B cell (primary cell): ENCODE measurements around the gene TNFSF12. TPM values are rescaled to one million over a fixed set of nuclear protein-coding genes. Genes with fewer than 3 reads are reported as not detected.

Experiments
- ATAC-seq: fragments of 200-7000 bp; cut with Tn5 transposase; one replicate; pipeline ENCODE4 v1.10.0; 2021; ENCODE audit warnings: low read depth, mild to moderate bottlenecking, moderate number of reproducible peaks, moderate library complexity
- CTCF ChIA-PET: fragments of 350-600 bp; sonication (Branson Sonifier 250); formaldehyde crosslinking; loops from one replicate; lab custom pipeline; 2021; ENCODE audit warnings: antibody characterized with exemption, inconsistent platforms; lab: Charles Lee
- POLR2A ChIA-PET: fragments of 350-600 bp; sonication (Branson Sonifier 250); formaldehyde crosslinking; loops from one replicate; lab custom pipeline; 2021; ENCODE audit warnings: antibody characterized with exemption; lab: Charles Lee
- DNase-seq: peaks from one replicate; pipeline ENCODE4 v3.0.0; 2013
- H2AFZ ChIP-seq: 2 replicates; pipeline ENCODE4 v1.6.1; 2012; ENCODE audit warnings: mild to moderate bottlenecking, low read depth, low read length; ENCODE audit not compliant: insufficient read depth, poor library complexity, severe bottlenecking
- H3K27ac ChIP-seq, 2 donors: 1 replicate in 1 of 2; 2 replicates in 1 of 2; pipeline ENCODE4 v1.5.1; 2012 to 2013; ENCODE audit warnings: low read length in 2 of 2, mild to moderate bottlenecking in 2 of 2, moderate library complexity in 1 of 2
- H3K27me3 ChIP-seq, 4 experiments: fragments of 200-600 bp in 1 of 4; sonication (generic) in 1 of 4; replicated peaks in 1 of 4; 1 replicate in 2 of 4; 2 replicates in 2 of 4; pipeline versions ENCODE4 v1.6.1 to v1.7.0; 2013 to 2016; ENCODE audit warnings: low read length in 3 of 4, mild to moderate bottlenecking in 2 of 4, mixed read lengths in 1 of 4, moderate library complexity in 1 of 4; ENCODE audit not compliant: insufficient read depth in 4 of 4, control insufficient read depth in 3 of 4; ENCODE audit errors: control extremely low read depth in 1 of 4
- H3K36me3 ChIP-seq, 2 experiments: replicated peaks in 1 of 2; 1 replicate in 1 of 2; 2 replicates in 1 of 2; pipeline versions ENCODE4 v1.6.1 to v1.7.1; 2013; ENCODE audit warnings: low read length in 1 of 2; ENCODE audit not compliant: insufficient read depth in 2 of 2, control insufficient read depth in 1 of 2; ENCODE audit errors: control extremely low read depth in 1 of 2, extremely low read depth in 1 of 2
- H3K4me1 ChIP-seq, 2 donors: fragments of 200-600 bp in 1 of 2; sonication (generic) in 1 of 2; 1 replicate in 1 of 2; 2 replicates in 1 of 2; pipeline versions ENCODE4 v1.5.1 to v1.6.1; 2013 to 2017; ENCODE audit warnings: low read length in 2 of 2; ENCODE audit not compliant: control insufficient read depth in 2 of 2, insufficient read depth in 2 of 2
- H3K4me2 ChIP-seq: replicated peaks from 2 replicates; pipeline ENCODE3; 2012; ENCODE audit warnings: mild to moderate bottlenecking, low read depth, low read length; ENCODE audit not compliant: poor library complexity, severe bottlenecking
- H3K4me3 ChIP-seq, 5 experiments: fragments of 200-600 bp in 1 of 5; sonication (generic) in 1 of 5; 1 replicate in 3 of 5; 2 replicates in 2 of 5; pipeline versions ENCODE4 v1.5.1 to v1.7.0; 2011 to 2016; ENCODE audit warnings: low read length in 4 of 5, mild to moderate bottlenecking in 4 of 5, low read depth in 2 of 5, control low read depth in 1 of 5, moderate library complexity in 1 of 5; ENCODE audit not compliant: insufficient read depth in 1 of 5; ENCODE audit errors: control extremely low read depth in 1 of 5, extremely low read depth in 1 of 5
- H3K79me2 ChIP-seq: fragments of 200-600 bp; sonication (generic); one replicate; pipeline ENCODE4 v1.6.0; 2016; ENCODE audit warnings: low read length; ENCODE audit not compliant: control insufficient read depth, insufficient read depth
- H3K9ac ChIP-seq: fragments of 200-600 bp; sonication (generic); 2 replicates; pipeline ENCODE4 v1.6.1; 2017; ENCODE audit warnings: mild to moderate bottlenecking, low read length, moderate library complexity
- H3K9me3 ChIP-seq, 3 donors: one replicate each; pipeline versions ENCODE4 v1.6.1 to v1.7.1; 2013; ENCODE audit warnings: low read length in 2 of 3; ENCODE audit not compliant: control insufficient read depth in 2 of 3, insufficient read depth in 1 of 3; ENCODE audit errors: control extremely low read depth in 1 of 3
- H4K20me1 ChIP-seq: 2 replicates; pipeline ENCODE4 v1.6.0; 2012; ENCODE audit warnings: mild to moderate bottlenecking, low read length; ENCODE audit not compliant: insufficient read depth, control insufficient read depth, poor library complexity, severe bottlenecking
- H3K27ac Mint-ChIP-seq: one replicate; pipeline ENCODE4 v1.8.0; 2021; ENCODE audit warnings: mixed read lengths
- H3K27me3 Mint-ChIP-seq: one replicate; pipeline ENCODE4 v1.8.0; 2021; ENCODE audit warnings: mixed read lengths
- H3K4me1 Mint-ChIP-seq: one replicate; pipeline ENCODE4 v1.8.0; 2021; ENCODE audit warnings: mixed read lengths
- H3K4me3 Mint-ChIP-seq: one replicate; pipeline ENCODE4 v1.8.0; 2021; ENCODE audit warnings: mixed read lengths
- H3K9me3 Mint-ChIP-seq: one replicate; pipeline ENCODE4 v1.8.0; 2022; ENCODE audit warnings: mixed read lengths; ENCODE audit not compliant: insufficient read depth
- EZH2 ChIP-seq: IDR thresholded peaks from 2 replicates; pipeline ENCODE4 v1.6.1; 2012; ENCODE audit warnings: borderline replicate concordance, low read depth, mild to moderate bottlenecking, moderate library complexity, low read length; ENCODE audit not compliant: insufficient read depth, poor library complexity, severe bottlenecking
- WGBS: methylation state at CpG from one replicate; pipeline ENCODE4 v1.1.5; 2013; ENCODE audit warnings: missing lambda C conversion rate; ENCODE audit not compliant: insufficient coverage; 5-methylcytosine and 5-hydroxymethylcytosine counted together
- intact Hi-C: fragments of 100-400 bp; cut with micrococcal nuclease; formaldehyde crosslinking; loops from one replicate; pipeline ENCODE4 v1.10.0; 2022
- polyA plus RNA-seq: library from polyadenylated mRNA; depleted of rRNA; stranded (reverse); fragments of >200 nt; gene quantifications from 2 replicates; pipeline ENCODE4 v1.2.3, GENCODE V29; 2012
- total RNA-seq, 2 donors: library from RNA; stranded (reverse); fragments of 120-200 nt in 1 of 2; gene quantifications; 1 replicate in 1 of 2; 2 replicates in 1 of 2; pipeline versions ENCODE4 v1.2.3 to v1.2.4, GENCODE V29; 2013 to 2022
- TF ChIP-seq, protein P1 (sequence below): fragments of 200-600 bp; IDR thresholded peaks from one replicate; pipeline ENCODE4 v1.8.0; 2022; ENCODE audit warnings: antibody characterized with exemption, mild to moderate bottlenecking

TNFSF12 gene
- total and polyA plus RNA-seq, 2 donors (not counting 1 experiment from before 2014, with no cell fraction given) = 40.6 to 53.4 TPM

DNA sequence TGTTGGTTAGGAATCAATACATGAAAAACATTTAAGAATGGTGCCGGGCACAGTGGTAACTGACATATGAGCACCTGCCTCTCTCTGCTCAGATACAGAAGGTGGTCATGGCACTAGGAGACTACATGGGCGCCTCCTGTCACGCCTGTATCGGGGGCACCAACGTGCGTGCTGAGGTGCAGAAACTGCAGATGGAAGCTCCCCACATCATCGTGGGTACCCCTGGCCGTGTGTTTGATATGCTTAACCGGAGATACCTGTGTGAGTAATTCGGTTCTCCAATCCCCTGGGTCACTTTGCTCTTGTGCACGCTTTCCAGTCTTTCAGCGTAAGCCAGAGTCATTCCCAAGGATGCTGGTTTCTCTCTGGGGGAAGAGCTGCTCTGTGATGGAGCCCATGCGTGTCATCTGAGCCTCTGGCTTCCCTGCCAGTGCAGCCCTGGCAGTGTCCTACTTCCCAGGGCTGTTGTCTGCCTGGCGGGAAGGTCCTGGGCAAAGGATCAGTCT is 27.6 kb downstream of the TNFSF12 start:
- H3K9ac ChIP-seq = no peak overlapping the region
- H3K9me3 ChIP-seq = no peaks in the 10 kb centered on the region

More for the DNA sequence above, 27.6 kb downstream of the TNFSF12 start:
- Mint-ChIP-seq H3K27me3 (no peaks in the 10 kb centered on the region), H3K27ac (no peak overlapping the region), H3K9me3 (no peaks in the 10 kb centered on the region), H3K4me3 (no peak overlapping the region), H3K4me1 (peaks cover 79% of the 10 kb centered on the region)
- ChIA-PET CTCF (interaction anchor here (1.2 to 4.9 kb wide), 5 partner anchors 11 to 62 kb away, joined by 4 to 19 read pairs (median 6); partner anchors contain the start of gene SOX15), POLR2A (interaction anchor here (0.7 kb wide), 1 partner anchor 111 kb away, joined by 3 read pairs; the partner anchor contains the start of gene TP53)
- peaks cover 22 to 58% of the 10 kb centered on the region in 2 experiments for H3K36me3 ChIP-seq
- no peak overlapping the region for H2AFZ ChIP-seq
- H3K4me1 ChIP-seq = peaks cover 46 to 60% of the 10 kb centered on the region in 2 donors
- DNase-seq (no peak), ATAC-seq (no peak)
- peaks cover 45% of the 10 kb centered on the region for H3K79me2 ChIP-seq
- WGBS = 94% methylated on average over 14 of the region's 14 CpGs
- no peak overlapping the region for H3K4me3 ChIP-seq
- intact Hi-C loops = loop anchor here (10.0 kb wide), 1 partner anchor 562 kb away; the partner anchor contains the start of gene RNASEK
- peaks cover 61% of the 10 kb centered on the region for H4K20me1 ChIP-seq
- no peaks in the 10 kb centered on the region for H3K27me3 ChIP-seq
- H3K27ac ChIP-seq = no peak overlapping the region
- H3K4me2 ChIP-seq = no peak overlapping the region
- no peak for TF ChIP-seq EZH2
- TF ChIP-seq, protein P1, sequence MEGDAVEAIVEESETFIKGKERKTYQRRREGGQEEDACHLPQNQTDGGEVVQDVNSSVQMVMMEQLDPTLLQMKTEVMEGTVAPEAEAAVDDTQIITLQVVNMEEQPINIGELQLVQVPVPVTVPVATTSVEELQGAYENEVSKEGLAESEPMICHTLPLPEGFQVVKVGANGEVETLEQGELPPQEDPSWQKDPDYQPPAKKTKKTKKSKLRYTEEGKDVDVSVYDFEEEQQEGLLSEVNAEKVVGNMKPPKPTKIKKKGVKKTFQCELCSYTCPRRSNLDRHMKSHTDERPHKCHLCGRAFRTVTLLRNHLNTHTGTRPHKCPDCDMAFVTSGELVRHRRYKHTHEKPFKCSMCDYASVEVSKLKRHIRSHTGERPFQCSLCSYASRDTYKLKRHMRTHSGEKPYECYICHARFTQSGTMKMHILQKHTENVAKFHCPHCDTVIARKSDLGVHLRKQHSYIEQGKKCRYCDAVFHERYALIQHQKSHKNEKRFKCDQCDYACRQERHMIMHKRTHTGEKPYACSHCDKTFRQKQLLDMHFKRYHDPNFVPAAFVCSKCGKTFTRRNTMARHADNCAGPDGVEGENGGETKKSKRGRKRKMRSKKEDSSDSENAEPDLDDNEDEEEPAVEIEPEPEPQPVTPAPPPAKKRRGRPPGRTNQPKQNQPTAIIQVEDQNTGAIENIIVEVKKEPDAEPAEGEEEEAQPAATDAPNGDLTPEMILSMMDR = no peak
